GM12875 (cell line): Measurements from ENCODE around the gene CEP20.
"Not testable (repeated sequence)": the region's sequence is repeated elsewhere in the genome, so short reads cannot be mapped to it uniquely, and the experiment has no call there.

Experiments
- H3K4me3 ChIP-seq: one replicate; pipeline ENCODE4 v1.5.1; 2011; ENCODE audit warnings: low read depth, low read length, control low read depth
- TF ChIP-seq, protein P1 (sequence below): IDR thresholded peaks from 2 replicates; pipeline ENCODE4 v1.5.1; 2011; ENCODE audit warnings: low read depth, mild to moderate bottlenecking, control low read depth, inconsistent platforms, low read length, moderate library complexity, borderline replicate concordance; ENCODE audit not compliant: insufficient read depth

The CEP20 gene, protein sequence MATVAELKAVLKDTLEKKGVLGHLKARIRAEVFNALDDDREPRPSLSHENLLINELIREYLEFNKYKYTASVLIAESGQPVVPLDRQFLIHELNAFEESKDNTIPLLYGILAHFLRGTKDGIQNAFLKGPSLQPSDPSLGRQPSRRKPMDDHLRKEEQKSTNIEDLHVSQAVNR

GRCh38 chr16:15888072-15888976 is at the start of gene CEP20:
Gene CEP20 (minus strand): TSS chr16:15888603. CDS start chr16:15888585, 18 bp downstream.
- TF ChIP-seq, protein P1, sequence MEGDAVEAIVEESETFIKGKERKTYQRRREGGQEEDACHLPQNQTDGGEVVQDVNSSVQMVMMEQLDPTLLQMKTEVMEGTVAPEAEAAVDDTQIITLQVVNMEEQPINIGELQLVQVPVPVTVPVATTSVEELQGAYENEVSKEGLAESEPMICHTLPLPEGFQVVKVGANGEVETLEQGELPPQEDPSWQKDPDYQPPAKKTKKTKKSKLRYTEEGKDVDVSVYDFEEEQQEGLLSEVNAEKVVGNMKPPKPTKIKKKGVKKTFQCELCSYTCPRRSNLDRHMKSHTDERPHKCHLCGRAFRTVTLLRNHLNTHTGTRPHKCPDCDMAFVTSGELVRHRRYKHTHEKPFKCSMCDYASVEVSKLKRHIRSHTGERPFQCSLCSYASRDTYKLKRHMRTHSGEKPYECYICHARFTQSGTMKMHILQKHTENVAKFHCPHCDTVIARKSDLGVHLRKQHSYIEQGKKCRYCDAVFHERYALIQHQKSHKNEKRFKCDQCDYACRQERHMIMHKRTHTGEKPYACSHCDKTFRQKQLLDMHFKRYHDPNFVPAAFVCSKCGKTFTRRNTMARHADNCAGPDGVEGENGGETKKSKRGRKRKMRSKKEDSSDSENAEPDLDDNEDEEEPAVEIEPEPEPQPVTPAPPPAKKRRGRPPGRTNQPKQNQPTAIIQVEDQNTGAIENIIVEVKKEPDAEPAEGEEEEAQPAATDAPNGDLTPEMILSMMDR: no peak
- peak within 1 kb of the TSS; percentile 59 for H3K4me3 ChIP-seq

- H3K4me3 ChIP-seq: not testable (repeated sequence)
Observed at GRCh38 chr16:15936809-15937208, 48.4 kb upstream of the CEP20 start.

DNA sequence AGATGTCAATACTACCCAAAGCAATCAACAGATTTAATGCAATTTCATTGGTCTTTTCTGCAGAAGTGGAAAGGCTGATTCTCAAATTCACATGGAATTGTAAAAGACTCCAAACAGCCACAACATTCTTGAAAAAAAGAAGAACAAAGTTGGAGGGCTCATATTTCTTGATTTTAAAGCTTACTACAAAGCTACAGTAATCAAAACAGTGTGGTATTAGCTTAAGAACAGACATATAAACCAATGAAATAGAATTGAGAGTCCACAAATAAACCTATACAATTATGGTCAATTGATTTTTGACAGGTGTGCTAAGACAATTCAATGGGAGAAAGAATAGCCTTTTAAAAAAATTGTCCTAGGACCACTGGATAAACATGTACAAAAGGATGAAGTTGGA is 46.6 kb upstream of the CEP20 start:
- H3K4me3 ChIP-seq: no peak overlapping the region
- TF ChIP-seq, protein P1: no peak

DNA sequence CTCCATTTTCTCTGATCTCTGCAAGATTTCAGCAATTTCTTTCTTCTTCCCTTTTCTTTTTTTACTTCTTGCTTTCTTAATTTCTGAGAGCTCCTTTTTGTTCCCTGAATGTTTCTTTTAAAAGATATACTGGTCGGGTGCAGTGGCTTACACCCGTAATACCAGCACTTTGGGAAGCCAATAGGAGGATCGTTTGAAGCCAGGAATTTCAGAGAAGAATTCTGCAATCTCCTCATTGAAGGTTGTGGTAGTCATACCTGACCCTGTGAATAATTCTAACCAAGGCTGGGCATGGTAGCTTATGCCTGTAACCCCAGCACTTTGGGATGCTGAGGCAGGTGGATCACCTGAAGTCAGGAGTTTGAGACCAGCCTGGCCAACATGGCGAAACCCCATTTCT is 45.4 kb upstream of the CEP20 start:
- TF ChIP-seq, protein P1: no peak
- no peak overlapping the region for H3K4me3 ChIP-seq

DNA sequence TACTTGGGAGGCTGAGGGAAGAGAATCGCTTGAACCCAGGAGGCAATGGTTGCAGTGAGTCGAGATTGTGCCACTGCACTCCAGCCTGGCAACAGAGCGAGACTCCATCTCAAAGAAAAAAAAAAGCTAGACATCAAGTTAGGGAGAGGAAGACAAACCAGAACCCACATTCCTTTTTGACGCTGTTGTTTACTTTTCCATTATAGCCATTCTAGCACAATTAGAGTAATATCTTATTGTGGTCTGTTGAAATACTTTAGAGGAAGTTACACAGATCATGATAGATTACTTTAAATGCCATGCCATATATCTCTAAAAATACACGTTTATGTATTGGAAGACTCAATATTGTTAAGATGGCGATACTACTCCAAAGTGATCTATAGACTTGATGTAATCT is 44.5 kb upstream of the CEP20 start:
- TF ChIP-seq, protein P1: no peak
- H3K4me3 ChIP-seq: no peak overlapping the region

DNA sequence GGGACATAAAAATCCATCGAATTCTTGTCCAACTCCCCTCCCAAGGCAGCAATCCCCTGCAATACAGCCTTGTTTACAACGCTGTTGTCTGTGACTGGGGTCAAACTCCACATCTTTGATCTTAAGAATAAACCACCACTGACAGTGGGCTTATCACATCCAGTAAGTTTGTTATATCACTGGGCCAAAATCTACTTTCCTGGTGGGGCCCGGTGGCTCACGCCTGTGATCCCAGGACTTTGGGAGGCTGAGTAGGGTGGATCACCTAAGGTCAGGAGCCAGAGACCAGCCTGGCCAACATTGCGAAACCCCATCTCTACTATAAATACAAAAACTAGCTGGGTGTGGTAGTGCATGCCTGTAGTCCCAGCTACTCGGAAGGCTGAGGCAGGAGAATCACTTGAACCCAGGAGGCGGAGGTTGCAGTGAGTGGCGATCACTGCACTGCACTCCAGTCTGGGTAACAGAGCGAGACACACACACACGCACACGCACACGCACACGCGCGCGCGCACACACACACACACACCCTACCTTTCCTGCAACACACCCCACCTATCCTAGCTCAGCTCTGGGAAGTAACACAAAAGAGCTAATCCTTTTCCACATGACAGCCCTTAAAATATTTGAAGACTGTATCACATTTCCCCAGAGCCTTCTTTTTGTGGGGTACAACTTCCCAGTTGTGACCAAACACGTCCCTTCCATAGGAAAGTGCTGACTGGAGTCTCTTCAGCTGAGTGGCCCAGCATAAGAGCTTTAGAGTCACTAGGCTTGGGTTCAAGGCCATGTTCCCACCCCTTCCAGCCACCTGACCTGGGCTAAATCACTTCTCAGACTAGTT is 40.1 kb upstream of the CEP20 start:
- H3K4me3 ChIP-seq: no peak overlapping the region
- TF ChIP-seq, protein P1: no peak

DNA sequence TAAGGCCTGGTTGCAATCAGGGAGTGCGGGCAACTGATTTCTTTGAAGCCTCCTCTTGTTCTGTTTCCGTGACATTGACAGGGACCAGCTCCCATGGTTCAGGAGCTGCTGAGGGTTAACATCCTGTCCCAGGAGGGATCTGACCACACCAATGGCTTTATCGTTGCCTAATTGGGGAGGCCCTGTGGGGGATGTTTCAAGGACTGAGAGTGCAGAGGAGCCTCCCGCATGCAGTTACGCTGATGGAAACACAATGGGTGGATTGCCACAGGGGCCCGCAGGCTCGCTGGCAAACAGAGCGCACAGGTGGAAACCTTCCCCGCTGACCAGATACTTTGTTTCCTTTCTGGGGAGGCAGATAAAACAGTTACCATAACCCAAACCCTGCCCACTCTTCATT is 37.2 kb upstream of the CEP20 start:
- TF ChIP-seq, protein P1: no peak
- H3K4me3 ChIP-seq: no peak overlapping the region
